ENCODE data around the gene LAMA3.

Gene LAMA3

DNA sequence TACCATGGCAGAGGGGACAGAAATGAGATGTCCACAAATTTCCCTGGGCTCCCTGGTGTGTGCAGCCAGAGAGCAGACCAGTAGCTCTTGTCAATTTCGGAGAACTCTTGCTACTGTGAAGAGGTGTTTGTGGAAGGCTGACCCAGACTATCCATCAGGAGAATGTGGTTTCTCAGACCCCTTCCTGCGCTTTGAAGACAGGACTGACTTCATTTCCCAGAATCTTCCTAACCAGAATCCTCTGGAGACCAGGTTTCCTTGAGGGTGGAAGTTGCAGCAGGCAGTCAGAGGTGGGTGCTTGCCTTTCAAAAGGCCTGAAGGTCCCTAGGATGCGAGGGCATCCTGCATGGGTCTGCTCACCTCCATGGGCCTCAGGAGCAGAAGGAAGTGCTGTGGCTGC is 121.9 kb downstream of the LAMA3 start:
- no peak overlapping the region for H3K4me3 ChIP-seq (ENCODE audit: low read length)
- no peak for TF ChIP-seq ZNF274 (IDR thresholded peaks at IDR 0.05; ENCODE audit: low read depth, low read length)

DNA sequence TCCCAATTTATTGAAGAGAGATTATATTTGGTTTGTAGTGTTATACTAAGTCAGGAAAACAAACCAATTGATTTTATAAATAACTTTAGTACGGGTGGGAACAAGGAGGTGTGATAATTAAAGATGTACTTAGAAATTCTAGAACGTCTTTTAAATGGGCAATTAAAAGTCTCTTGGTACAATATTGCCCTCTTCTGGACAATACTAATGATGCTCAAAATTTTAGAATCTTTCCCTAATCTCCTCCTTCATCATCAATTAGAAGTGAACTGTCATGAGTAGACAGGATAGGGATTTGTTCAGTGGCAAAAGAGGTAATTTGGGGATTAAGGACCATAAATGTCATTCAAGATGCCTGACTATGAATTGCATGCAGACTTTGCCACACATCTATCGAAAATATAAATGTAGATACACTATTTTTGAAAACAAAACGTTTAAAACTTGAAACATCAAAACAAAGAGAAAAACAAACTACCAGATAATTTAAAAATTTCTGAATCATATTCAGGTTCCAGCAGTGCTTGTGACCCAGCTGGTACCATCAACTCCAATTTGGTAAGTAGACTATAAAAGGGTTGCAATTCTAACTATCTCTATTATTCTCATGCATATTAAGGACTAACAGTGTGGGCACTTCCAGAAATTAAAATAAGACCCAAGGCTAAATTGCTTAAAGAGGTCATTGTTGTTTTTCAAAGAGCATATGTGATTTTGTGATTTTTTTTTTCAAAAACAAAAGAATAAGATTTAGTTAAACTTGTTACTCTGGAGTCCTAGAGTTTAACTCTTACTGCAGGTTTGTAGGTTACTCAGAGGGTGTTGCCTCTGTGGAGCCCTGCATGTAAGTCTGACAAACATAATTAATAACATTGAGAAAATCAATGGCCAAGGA is 123.5 kb downstream of the LAMA3 start:
- TF ChIP-seq ZNF274 (IDR thresholded peaks at IDR 0.05; ENCODE audit: low read depth, low read length), result no peak
- no peak overlapping the region for H3K4me3 ChIP-seq (ENCODE audit: low read length)

- no peak for TF ChIP-seq ZNF274 (IDR thresholded peaks at IDR 0.05; ENCODE audit: low read depth, low read length)
- no peak overlapping the region for H3K4me3 ChIP-seq (ENCODE audit: low read length)
These were observed 125.8 kb downstream of the LAMA3 start for GRCh38 chr18:23814991-23815614.

GRCh38 chr18:23816021-23816420 is 126.8 kb downstream of the LAMA3 start:
- H3K4me3 ChIP-seq (ENCODE audit: low read length), result no peak overlapping the region
- no peak for TF ChIP-seq ZNF274 (IDR thresholded peaks at IDR 0.05; ENCODE audit: low read depth, low read length)

DNA sequence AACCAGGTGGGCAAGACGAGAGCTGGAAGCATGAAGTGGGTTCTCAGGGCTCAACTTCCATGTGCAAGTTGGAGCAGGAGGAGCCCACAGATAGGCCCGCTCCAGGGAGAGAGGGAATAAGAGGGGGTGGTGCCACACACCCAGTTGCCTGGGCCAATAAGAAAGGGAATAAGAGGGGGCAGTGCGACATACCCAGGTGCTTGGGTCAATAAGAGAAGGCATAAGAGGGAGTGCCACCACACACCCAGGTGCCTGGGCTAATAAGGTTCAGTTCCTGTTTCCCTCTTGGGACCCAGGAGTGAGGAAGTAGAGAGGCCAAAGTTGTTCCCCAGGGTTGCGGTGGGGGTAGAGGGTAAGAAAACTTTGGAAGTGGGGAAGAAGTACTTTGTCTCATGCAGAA is 127.5 kb downstream of the LAMA3 start:
- no peak for TF ChIP-seq ZNF274 (IDR thresholded peaks at IDR 0.05; ENCODE audit: low read depth, low read length)

DNA sequence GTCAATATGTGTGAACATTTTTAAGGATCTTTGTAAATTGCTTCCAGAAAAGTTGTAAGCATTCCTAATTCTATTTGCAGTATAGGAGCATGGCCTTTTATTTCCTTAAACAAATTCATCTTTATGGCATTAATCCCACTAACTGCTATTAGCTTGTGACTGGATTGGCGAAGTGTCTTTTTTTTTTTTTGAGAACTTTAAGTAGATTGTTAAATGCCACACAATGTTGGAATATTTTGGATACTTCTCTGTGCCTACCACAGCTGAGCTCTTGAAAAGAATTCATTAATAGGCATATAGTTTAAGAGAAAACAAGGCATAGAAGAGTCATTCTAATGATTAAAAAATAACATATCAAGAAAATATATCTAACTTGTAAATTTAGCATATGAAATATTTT is 129.7 kb downstream of the LAMA3 start:
- H3K4me3 ChIP-seq (ENCODE audit: low read length), result no peak overlapping the region
- no peak for TF ChIP-seq ZNF274 (IDR thresholded peaks at IDR 0.05; ENCODE audit: low read depth, low read length)

More for the DNA sequence above, 127.5 kb downstream of the LAMA3 start:
- H3K4me3 ChIP-seq (ENCODE audit: low read length), result no peak overlapping the region

GRCh38 chr18:23822590-23823385 is 133.5 kb downstream of the LAMA3 start:
- no peak for TF ChIP-seq ZNF274 (IDR thresholded peaks at IDR 0.05; ENCODE audit: low read depth, low read length)
- no peak overlapping the region for H3K4me3 ChIP-seq (ENCODE audit: low read length)

GRCh38 chr18:23824240-23824639 is 135.0 kb downstream of the LAMA3 start:
- TF ChIP-seq ZNF274 (IDR thresholded peaks at IDR 0.05; ENCODE audit: low read depth, low read length), result no peak
- no peak overlapping the region for H3K4me3 ChIP-seq (ENCODE audit: low read length)

DNA sequence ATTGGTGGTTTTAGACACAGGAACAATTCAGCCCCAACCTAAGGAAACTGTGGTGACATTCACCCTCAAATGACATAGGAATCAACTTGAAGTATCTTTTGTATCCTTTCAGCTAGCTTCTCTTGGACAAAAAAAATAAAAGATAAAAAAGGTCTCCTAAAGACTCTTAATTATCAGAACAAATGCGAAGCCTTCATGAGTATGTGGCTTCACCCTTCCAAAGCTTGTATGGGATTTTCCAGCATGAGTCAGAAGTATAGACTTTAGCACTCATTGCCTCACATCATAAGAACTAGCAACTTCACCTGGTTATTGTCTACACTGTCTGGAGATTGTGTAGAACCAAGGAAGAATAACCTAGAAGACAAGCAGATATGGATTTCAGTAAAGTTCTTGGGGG is 135.4 kb downstream of the LAMA3 start:
- H3K4me3 ChIP-seq (ENCODE audit: low read length), result no peak overlapping the region

GRCh38 chr18:23825496-23825895 is 136.2 kb downstream of the LAMA3 start:
- no peak overlapping the region for H3K4me3 ChIP-seq (ENCODE audit: low read length)
- no peak for TF ChIP-seq ZNF274 (IDR thresholded peaks at IDR 0.05; ENCODE audit: low read depth, low read length)

More for the DNA sequence above, 135.4 kb downstream of the LAMA3 start:
- TF ChIP-seq ZNF274 (IDR thresholded peaks at IDR 0.05; ENCODE audit: low read depth, low read length), result no peak

- no peak overlapping the region; the same call in 1 of the 2 replicates for H3K4me3 ChIP-seq (ENCODE audit: low read length)
- TF ChIP-seq ZNF274 (IDR thresholded peaks at IDR 0.05; ENCODE audit: low read depth, low read length), result no peak
These were observed 136.7 kb downstream of the LAMA3 start for GRCh38 chr18:23825978-23826405.

DNA sequence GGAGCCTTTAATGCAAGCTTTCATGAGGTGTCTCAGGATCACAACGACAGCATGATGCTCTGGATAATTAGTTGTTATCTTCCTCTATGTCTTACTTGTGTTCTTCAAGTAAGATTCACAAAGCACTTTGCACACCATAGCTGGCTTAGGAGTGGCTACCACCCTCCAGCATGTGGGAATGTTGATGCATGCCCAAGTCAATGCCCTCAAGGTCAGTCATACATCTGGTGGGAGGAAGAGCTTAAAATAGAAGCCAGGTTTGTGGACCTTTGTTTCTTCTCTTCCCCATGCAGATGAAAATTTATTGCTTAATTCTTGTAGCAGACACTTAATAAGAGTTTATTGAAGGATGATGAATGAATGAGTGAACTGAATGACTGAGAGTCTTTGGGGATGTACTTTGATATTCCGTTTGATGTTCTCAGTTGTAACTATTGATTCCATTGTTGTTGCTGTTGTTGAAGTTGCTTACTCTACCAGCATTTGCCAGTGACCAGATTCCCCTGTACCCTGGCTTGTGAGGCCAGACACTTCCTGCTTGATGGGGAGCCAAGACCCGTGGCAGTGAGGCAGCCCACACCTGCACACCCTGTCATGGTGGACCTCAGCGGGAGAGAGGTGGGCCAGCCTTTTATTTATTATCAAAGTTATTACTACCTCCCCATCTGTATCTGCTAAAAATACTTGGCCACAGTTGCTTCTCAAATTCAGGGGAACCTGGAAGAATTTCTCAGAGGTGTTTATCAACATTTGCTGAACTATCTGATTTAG is 137.8 kb downstream of the LAMA3 start:
- no peak overlapping the region for H3K4me3 ChIP-seq (ENCODE audit: low read length)
- no peak for TF ChIP-seq ZNF274 (IDR thresholded peaks at IDR 0.05; ENCODE audit: low read depth, low read length)

- no peak overlapping the region for H3K4me3 ChIP-seq (ENCODE audit: low read length)
These were observed 138.4 kb downstream of the LAMA3 start for GRCh38 chr18:23827681-23828080.

DNA sequence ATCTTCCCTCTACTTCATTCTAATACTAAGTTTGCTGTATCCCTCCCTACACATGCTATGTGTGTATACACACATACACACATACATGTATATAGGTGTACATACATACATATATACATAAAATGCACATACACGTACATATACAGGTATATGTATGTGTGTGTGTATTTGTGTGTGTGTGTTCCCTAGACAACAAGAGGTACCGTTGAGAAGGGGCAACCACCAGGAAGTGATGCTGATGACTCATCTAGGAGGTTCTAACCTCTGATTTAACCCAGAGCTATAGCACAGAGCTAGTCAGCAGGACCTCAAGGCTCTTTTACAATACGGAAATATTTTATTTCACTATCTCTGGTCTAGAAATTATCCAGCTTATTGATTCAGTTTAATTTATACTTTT is 139.2 kb downstream of the LAMA3 start:
- no peak for TF ChIP-seq ZNF274 (IDR thresholded peaks at IDR 0.05; ENCODE audit: low read depth, low read length)
- no peak overlapping the region for H3K4me3 ChIP-seq (ENCODE audit: low read length)

More at GRCh38 chr18:23827681-23828080, 138.4 kb downstream of the LAMA3 start:
- no peak for TF ChIP-seq ZNF274 (IDR thresholded peaks at IDR 0.05; ENCODE audit: low read depth, low read length)

All from GM08714 (cell line).